ENCODE data around the gene OSTC.

The OSTC gene

DNA sequence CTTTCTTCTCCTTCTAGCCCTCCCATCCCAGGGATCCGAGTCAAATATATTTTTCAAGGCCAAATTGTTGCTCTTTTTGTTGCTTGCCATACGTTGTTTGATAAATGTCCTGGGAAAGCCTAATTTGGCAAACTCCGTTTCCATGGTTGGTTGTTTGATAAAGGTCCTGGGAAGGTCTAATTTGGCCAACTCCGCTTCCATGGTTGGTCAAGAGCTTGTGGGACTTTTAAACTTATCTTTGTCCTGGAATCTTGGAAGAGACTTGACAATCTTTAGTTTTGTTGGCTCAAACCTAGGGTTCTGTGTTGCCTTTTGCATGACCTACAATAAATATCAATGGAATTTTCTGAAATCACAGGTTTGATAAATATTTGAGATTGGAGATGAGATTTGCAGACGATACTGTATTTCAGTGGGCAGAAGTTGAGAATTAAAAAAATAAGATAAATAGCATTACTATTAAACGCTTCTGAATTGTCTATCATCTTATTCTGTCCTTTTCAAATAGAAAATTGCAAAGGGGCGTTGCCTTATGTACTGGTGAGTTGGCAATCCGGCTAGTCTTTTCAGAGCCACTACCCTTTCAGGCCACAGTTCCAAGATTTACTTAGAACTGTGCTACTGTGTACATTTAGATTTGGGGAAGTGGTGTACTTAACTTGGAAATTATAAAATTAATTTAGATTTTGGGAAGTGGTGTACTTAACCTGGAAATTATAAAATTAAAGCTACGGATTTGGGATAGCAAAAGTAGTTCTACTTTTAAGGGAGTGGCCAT is 804 bp downstream of the OSTC start:
- Histone ChIP-seq H3K27me3 (ENCODE audit: control insufficient read depth, insufficient read depth, low read length) (no peaks in the 10 kb centered on the region), H3K4me3 (ENCODE audit: low read length) (peak overlapping the region; percentile 91), H3K4me2 (ENCODE audit: low read length) (peak overlapping the region; percentile 80), H3K9me3 (replicated peaks; ENCODE audit: low read length) (no peaks in the 10 kb centered on the region), H3K9ac (ENCODE audit: low read depth, low read length) (peak overlapping the region; percentile 100), H3K36me3 (ENCODE audit: insufficient read depth, low read length) (peaks cover 18% of the 10 kb centered on the region), H3K4me1 (ENCODE audit: control insufficient read depth, insufficient read depth, low read length) (peaks cover 12% of the 10 kb centered on the region)

DNA sequence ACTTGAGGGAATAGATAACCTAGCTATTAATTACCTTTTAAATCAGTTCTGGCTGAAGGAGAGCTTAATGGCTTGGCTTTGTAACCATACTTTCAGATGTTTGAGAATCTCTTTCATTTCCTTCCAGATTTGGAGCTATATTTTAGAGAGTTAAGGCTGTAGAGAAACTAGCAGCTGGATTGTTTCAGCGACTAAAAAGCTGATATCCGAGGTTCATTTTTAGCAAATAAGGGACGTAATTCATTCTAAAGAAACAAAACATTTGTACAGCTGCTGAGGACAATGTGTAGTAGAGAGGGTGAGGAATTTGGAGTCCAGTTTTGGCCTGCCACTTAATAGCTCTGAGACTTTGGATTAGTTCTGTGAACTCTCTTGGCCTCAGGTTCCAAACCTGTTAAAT is 12.2 kb downstream of the OSTC start:
- H3K9ac ChIP-seq (ENCODE audit: low read depth, low read length): no peak overlapping the region
- no peaks in the 10 kb centered on the region for H3K9me3 ChIP-seq (replicated peaks; ENCODE audit: low read length)
- no peaks in the 10 kb centered on the region for H3K27me3 ChIP-seq (ENCODE audit: control insufficient read depth, insufficient read depth, low read length)
- H3K4me3 ChIP-seq (ENCODE audit: low read length): no peak overlapping the region
- H3K36me3 ChIP-seq (ENCODE audit: insufficient read depth, low read length): peaks cover 66% of the 10 kb centered on the region
- H3K4me1 ChIP-seq (ENCODE audit: control insufficient read depth, insufficient read depth, low read length): no peaks in the 10 kb centered on the region
- no peak overlapping the region for H3K4me2 ChIP-seq (ENCODE audit: low read length)

GRCh38 chr4:108674356-108674977 is 24.1 kb downstream of the OSTC start:
- H3K36me3 ChIP-seq (ENCODE audit: insufficient read depth, low read length): peaks cover 45% of the 10 kb centered on the region
- no peak overlapping the region for H3K4me2 ChIP-seq (ENCODE audit: low read length)
- no peaks in the 10 kb centered on the region for H3K9me3 ChIP-seq (replicated peaks; ENCODE audit: low read length)
- H3K4me3 ChIP-seq (ENCODE audit: low read length): no peak overlapping the region
- H3K27me3 ChIP-seq (ENCODE audit: control insufficient read depth, insufficient read depth, low read length): no peaks in the 10 kb centered on the region
- H3K9ac ChIP-seq (ENCODE audit: low read depth, low read length): no peak overlapping the region
- no peaks in the 10 kb centered on the region for H3K4me1 ChIP-seq (ENCODE audit: control insufficient read depth, insufficient read depth, low read length)

GRCh38 chr4:108681321-108681809 is 31.0 kb downstream of the OSTC start:
- no peaks in the 10 kb centered on the region for H3K27me3 ChIP-seq (ENCODE audit: control insufficient read depth, insufficient read depth, low read length)
- peaks cover 21% of the 10 kb centered on the region for H3K36me3 ChIP-seq (ENCODE audit: insufficient read depth, low read length)
- no peaks in the 10 kb centered on the region for H3K9me3 ChIP-seq (replicated peaks; ENCODE audit: low read length)
- no peak overlapping the region for H3K9ac ChIP-seq (ENCODE audit: low read depth, low read length)
- peaks cover 3% of the 10 kb centered on the region for H3K4me1 ChIP-seq (ENCODE audit: control insufficient read depth, insufficient read depth, low read length)
- H3K4me3 ChIP-seq (ENCODE audit: low read length): no peak overlapping the region
- no peak overlapping the region for H3K4me2 ChIP-seq (ENCODE audit: low read length)

- H3K4me2 ChIP-seq (ENCODE audit: low read length): no peak overlapping the region
These were observed 33.1 kb downstream of the OSTC start for GRCh38 chr4:108683479-108683878.

DNA sequence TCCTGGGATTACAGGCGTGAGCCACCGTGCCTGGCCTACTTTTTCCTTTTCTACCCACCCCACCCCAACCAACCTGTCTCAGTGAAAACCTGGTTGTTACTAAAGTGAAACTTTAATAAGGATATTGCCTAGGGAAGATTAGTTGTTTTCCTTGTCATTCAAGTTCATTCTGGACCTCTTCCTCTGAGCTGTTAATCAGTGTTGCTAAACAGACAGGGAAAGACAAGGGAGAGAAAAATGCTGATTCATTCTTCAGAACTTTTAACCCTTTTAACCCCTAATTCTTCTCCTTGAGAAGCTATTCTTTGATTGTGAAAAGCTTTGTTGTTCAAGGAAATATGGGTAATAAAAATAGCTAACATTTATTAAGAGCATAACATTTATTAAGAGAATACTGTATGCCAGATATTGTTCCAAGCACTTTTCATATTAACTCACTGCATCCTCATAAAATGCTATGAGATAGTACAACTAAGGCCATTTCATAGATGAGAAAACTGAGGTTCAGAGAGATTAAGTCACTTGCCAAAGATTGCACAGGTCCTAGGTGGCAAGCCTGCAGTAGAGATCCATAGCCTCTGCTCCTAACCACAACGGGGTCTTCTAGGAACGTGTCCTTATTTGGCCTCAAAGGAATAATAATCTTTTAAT is 34.8 kb downstream of the OSTC start:
- peak overlapping the region; percentile 24 for H3K4me2 ChIP-seq (ENCODE audit: low read length)
- no peak overlapping the region for H3K9ac ChIP-seq (ENCODE audit: low read depth, low read length)
- H3K27me3 ChIP-seq (ENCODE audit: control insufficient read depth, insufficient read depth, low read length): no peaks in the 10 kb centered on the region
- no peaks in the 10 kb centered on the region for H3K36me3 ChIP-seq (ENCODE audit: insufficient read depth, low read length)
- H3K9me3 ChIP-seq (replicated peaks; ENCODE audit: low read length): no peaks in the 10 kb centered on the region
- no peak overlapping the region for H3K4me3 ChIP-seq (ENCODE audit: low read length)
- peaks cover 3% of the 10 kb centered on the region for H3K4me1 ChIP-seq (ENCODE audit: control insufficient read depth, insufficient read depth, low read length)

More at GRCh38 chr4:108683479-108683878, 33.1 kb downstream of the OSTC start:
- Histone ChIP-seq H3K4me3 (ENCODE audit: low read length) (no peak overlapping the region), H3K4me1 (ENCODE audit: control insufficient read depth, insufficient read depth, low read length) (peaks cover 3% of the 10 kb centered on the region), H3K27me3 (ENCODE audit: control insufficient read depth, insufficient read depth, low read length) (no peaks in the 10 kb centered on the region), H3K9ac (ENCODE audit: low read depth, low read length) (no peak overlapping the region), H3K36me3 (ENCODE audit: insufficient read depth, low read length) (peaks cover 5% of the 10 kb centered on the region), H3K9me3 (replicated peaks; ENCODE audit: low read length) (no peaks in the 10 kb centered on the region)

DNA sequence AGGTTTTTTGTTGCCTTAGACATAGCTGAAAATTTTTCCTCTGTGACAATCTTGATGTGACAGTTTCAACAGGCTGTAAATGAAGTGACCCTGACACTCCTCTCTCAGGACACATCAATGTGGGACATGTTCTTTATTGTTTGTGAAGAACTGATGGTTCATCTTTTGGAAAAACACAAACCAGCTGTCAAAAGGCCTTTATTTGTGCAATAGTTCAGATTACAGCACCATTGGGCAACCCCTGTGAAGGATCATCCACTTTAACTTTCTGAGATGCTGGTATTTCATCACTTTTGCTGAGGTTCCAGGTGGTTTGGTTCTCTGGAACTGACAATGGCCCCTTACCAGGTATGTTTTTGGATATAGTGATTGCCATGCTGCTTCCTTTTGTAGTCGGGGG is 40.3 kb downstream of the OSTC start:
- H3K4me2 ChIP-seq (ENCODE audit: low read length): no peak overlapping the region
- H3K27me3 ChIP-seq (ENCODE audit: control insufficient read depth, insufficient read depth, low read length): no peaks in the 10 kb centered on the region
- no peaks in the 10 kb centered on the region for H3K9me3 ChIP-seq (replicated peaks; ENCODE audit: low read length)
- H3K4me3 ChIP-seq (ENCODE audit: low read length): no peak overlapping the region
- H3K9ac ChIP-seq (ENCODE audit: low read depth, low read length): no peak overlapping the region
- peaks cover 3% of the 10 kb centered on the region for H3K4me1 ChIP-seq (ENCODE audit: control insufficient read depth, insufficient read depth, low read length)
- no peaks in the 10 kb centered on the region for H3K36me3 ChIP-seq (ENCODE audit: insufficient read depth, low read length)

- Histone ChIP-seq H3K36me3 (ENCODE audit: insufficient read depth, low read length) (no peaks in the 10 kb centered on the region), H3K4me3 (ENCODE audit: low read length) (no peak overlapping the region)
These were observed 42.8 kb downstream of the OSTC start for GRCh38 chr4:108693211-108693610.

DNA sequence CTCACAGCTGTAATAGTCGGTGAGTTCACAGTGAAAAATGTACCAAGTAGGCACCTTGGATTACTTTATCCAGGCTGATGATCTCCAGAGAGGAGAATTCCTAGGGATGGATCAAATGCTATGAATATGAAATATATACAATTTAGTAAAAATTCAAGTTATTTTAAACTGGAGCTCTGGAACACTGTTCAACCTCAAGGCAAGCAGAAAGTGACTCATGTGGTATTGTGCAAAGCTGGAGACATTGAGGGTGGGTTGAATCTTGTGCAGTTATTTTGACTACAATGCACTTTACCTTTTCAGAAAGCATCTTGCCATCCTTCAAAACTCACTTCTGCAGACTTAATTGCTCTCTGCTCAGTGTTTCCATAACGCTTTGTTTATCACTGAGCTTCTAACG is 43.4 kb downstream of the OSTC start:
- Histone ChIP-seq H3K36me3 (ENCODE audit: insufficient read depth, low read length) (no peaks in the 10 kb centered on the region), H3K9me3 (replicated peaks; ENCODE audit: low read length) (no peaks in the 10 kb centered on the region), H3K4me1 (ENCODE audit: control insufficient read depth, insufficient read depth, low read length) (peaks cover 3% of the 10 kb centered on the region), H3K4me3 (ENCODE audit: low read length) (no peak overlapping the region), H3K4me2 (ENCODE audit: low read length) (no peak overlapping the region), H3K27me3 (ENCODE audit: control insufficient read depth, insufficient read depth, low read length) (no peaks in the 10 kb centered on the region), H3K9ac (ENCODE audit: low read depth, low read length) (no peak overlapping the region)

More at GRCh38 chr4:108693211-108693610, 42.8 kb downstream of the OSTC start:
- peaks cover 3% of the 10 kb centered on the region for H3K4me1 ChIP-seq (ENCODE audit: control insufficient read depth, insufficient read depth, low read length)
- H3K27me3 ChIP-seq (ENCODE audit: control insufficient read depth, insufficient read depth, low read length): no peaks in the 10 kb centered on the region
- no peak overlapping the region for H3K4me2 ChIP-seq (ENCODE audit: low read length)
- H3K9ac ChIP-seq (ENCODE audit: low read depth, low read length): no peak overlapping the region
- H3K9me3 ChIP-seq (replicated peaks; ENCODE audit: low read length): no peaks in the 10 kb centered on the region

- Histone ChIP-seq H3K4me3 (ENCODE audit: low read length) (no peak overlapping the region), H3K4me1 (ENCODE audit: control insufficient read depth, insufficient read depth, low read length) (peaks cover 3% of the 10 kb centered on the region)
These were observed 44.0 kb downstream of the OSTC start for GRCh38 chr4:108694423-108694822.

DNA sequence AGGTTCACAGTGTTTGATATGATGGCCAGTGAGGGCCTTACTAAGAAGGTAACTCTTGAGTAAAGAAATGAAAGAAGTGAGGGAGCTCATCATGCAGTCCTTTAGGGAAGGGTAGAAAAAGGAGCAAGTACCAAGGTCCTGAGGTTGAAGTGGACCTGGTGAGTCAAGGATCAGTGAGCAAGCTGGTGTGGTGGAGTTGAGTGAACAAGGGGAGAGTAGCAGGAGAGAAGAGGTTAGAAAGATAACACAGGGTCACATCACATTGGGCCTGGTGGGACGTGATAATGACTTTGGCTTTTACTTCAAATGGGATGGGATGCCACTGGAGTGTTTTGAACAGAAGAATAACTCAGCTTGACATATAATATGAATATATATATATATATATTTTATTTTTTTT is 44.7 kb downstream of the OSTC start:
- no peak overlapping the region for H3K9ac ChIP-seq (ENCODE audit: low read depth, low read length)
- peaks cover 3% of the 10 kb centered on the region for H3K4me1 ChIP-seq (ENCODE audit: control insufficient read depth, insufficient read depth, low read length)

More at GRCh38 chr4:108694423-108694822, 44.0 kb downstream of the OSTC start:
- no peaks in the 10 kb centered on the region for H3K9me3 ChIP-seq (replicated peaks; ENCODE audit: low read length)
- no peak overlapping the region for H3K4me2 ChIP-seq (ENCODE audit: low read length)
- no peak overlapping the region for H3K9ac ChIP-seq (ENCODE audit: low read depth, low read length)
- no peaks in the 10 kb centered on the region for H3K36me3 ChIP-seq (ENCODE audit: insufficient read depth, low read length)
- no peaks in the 10 kb centered on the region for H3K27me3 ChIP-seq (ENCODE audit: control insufficient read depth, insufficient read depth, low read length)

More for the DNA sequence above, 44.7 kb downstream of the OSTC start:
- Histone ChIP-seq H3K4me2 (ENCODE audit: low read length) (no peak overlapping the region), H3K27me3 (ENCODE audit: control insufficient read depth, insufficient read depth, low read length) (no peaks in the 10 kb centered on the region), H3K36me3 (ENCODE audit: insufficient read depth, low read length) (no peaks in the 10 kb centered on the region), H3K4me3 (ENCODE audit: low read length) (no peak overlapping the region), H3K9me3 (replicated peaks; ENCODE audit: low read length) (no peaks in the 10 kb centered on the region)

Measured in skeletal muscle satellite cell (primary cell).